HL-60 (cell line): ENCODE data around the gene IMMP2L.

ENCODE experiments used
- DNase-seq, 2 experiments: peaks; one replicate each; pipeline ENCODE4 v3.0.0-alpha.2; 2010 to 2020; ENCODE audit warnings: low read depth in 1 of 2, low spot score in 1 of 2
- H3K27ac ChIP-seq: fragments of 250-450 bp; sonication (Bioruptor Pico); replicated peaks from 2 replicates; pipeline ENCODE4 v1.5.1; 2020; ENCODE audit warnings: mild to moderate bottlenecking, moderate library complexity
- H3K27me3 ChIP-seq: fragments of 250-450 bp; sonication (Bioruptor Pico); 2 replicates; pipeline ENCODE4 v1.5.1; 2021; ENCODE audit warnings: mild to moderate bottlenecking, moderate library complexity; ENCODE audit not compliant: insufficient read depth, poor library complexity, severe bottlenecking
- H3K4me3 ChIP-seq: replicated peaks from 2 replicates; pipeline ENCODE4 v1.5.1; 2011; ENCODE audit warnings: mild to moderate bottlenecking, control low read depth, low read length; ENCODE audit not compliant: insufficient read depth
- GABPA ChIP-seq: IDR thresholded peaks from 2 replicates; pipeline ENCODE4 v1.6.1; 2012; ENCODE audit warnings: low read depth
- POLR2AphosphoS5 ChIP-seq: IDR thresholded peaks from 2 replicates; pipeline ENCODE4 v1.6.1; 2012; ENCODE audit warnings: low read depth
- REST ChIP-seq: IDR thresholded peaks from 2 replicates; pipeline ENCODE4 v1.6.1; 2012; ENCODE audit warnings: low read depth; ENCODE audit not compliant: insufficient replicate concordance
- SPI1 ChIP-seq: IDR thresholded peaks from 2 replicates; pipeline ENCODE4 v1.6.1; 2012; ENCODE audit warnings: low read depth, mild to moderate bottlenecking, borderline replicate concordance
- TF ChIP-seq, protein P1 (sequence below): IDR thresholded peaks from one replicate; pipeline ENCODE4 v1.5.1; 2011; ENCODE audit warnings: low read length, control low read depth, inconsistent platforms; ENCODE audit not compliant: insufficient read depth

Gene IMMP2L

DNA sequence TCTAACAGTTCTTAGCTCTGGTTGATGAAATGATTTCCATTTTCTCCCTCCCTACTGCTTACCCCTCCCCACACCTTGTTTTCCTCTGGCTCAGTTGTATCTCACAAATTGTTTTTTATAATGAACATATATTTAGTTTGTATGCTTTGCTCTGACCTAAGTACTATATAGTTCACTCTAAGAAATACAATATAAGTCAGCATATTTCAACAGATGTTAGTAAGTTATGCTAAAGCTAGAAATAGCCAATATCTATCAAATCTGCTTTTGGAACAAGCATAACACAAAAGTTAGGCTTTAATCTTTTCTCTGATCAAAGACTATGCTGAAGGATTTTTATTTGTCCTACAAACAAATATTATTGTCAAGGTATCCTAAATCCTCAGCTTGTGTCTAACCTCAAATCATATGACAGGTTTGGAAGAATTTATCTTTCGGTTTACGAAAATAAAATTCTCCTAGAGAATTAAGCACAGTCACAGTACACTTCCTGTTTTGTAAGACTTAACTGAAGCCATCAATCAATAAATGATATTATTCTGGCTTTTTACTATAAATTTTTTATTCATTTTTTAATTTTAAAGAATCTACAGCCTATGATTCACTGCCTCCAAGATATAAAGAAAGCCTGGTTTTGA, 67.0 kb downstream of the IMMP2L start:
- Histone ChIP-seq H3K4me3 (no peak overlapping the region), H3K27ac (no peak overlapping the region), H3K27me3 (no peaks in the 10 kb centered on the region)
- no peak for DNase-seq
- TF ChIP-seq SPI1 (0 out of 2 replicates have a peak, but pooled peaks have one; percentile 11), REST (no peak)

- no peak overlapping the region for H3K27ac ChIP-seq
- TF ChIP-seq, protein P1, sequence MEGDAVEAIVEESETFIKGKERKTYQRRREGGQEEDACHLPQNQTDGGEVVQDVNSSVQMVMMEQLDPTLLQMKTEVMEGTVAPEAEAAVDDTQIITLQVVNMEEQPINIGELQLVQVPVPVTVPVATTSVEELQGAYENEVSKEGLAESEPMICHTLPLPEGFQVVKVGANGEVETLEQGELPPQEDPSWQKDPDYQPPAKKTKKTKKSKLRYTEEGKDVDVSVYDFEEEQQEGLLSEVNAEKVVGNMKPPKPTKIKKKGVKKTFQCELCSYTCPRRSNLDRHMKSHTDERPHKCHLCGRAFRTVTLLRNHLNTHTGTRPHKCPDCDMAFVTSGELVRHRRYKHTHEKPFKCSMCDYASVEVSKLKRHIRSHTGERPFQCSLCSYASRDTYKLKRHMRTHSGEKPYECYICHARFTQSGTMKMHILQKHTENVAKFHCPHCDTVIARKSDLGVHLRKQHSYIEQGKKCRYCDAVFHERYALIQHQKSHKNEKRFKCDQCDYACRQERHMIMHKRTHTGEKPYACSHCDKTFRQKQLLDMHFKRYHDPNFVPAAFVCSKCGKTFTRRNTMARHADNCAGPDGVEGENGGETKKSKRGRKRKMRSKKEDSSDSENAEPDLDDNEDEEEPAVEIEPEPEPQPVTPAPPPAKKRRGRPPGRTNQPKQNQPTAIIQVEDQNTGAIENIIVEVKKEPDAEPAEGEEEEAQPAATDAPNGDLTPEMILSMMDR: no peak
- H3K27me3 ChIP-seq: no peaks in the 10 kb centered on the region
- H3K4me3 ChIP-seq: no peak overlapping the region
- DNase-seq: no peak
Measured at GRCh38 chr7:111492234-111492633, 70.1 kb downstream of the IMMP2L start.

- H3K4me3 ChIP-seq: no peak overlapping the region
- TF ChIP-seq REST: no peak
- TF ChIP-seq, protein P1: peak; percentile 50
- no peak for TF ChIP-seq GABPA
- TF ChIP-seq SPI1: no peak
- H3K27ac ChIP-seq: no peak overlapping the region
- peak in 1 of 2 experiments; percentile 11 for DNase-seq
- no peaks in the 10 kb centered on the region for H3K27me3 ChIP-seq
Measured at GRCh38 chr7:111486472-111487142, 75.7 kb downstream of the IMMP2L start.

- Histone ChIP-seq H3K4me3 (no peak overlapping the region), H3K27me3 (no peaks in the 10 kb centered on the region), H3K27ac (no peak overlapping the region)
- TF ChIP-seq, protein P1: no peak
- TF ChIP-seq POLR2AphosphoS5: no peak
- no peak for TF ChIP-seq SPI1
- TF ChIP-seq GABPA: no peak
- no peak for TF ChIP-seq REST
- DNase-seq: no peak
Measured at GRCh38 chr7:111485701-111486380, 76.5 kb downstream of the IMMP2L start.
